WI38 (cell line): ENCODE measurements around the gene FAM185A.
"Not testable (repeated sequence)": the region's sequence is repeated elsewhere in the genome, so short reads cannot be mapped to it uniquely, and the experiment has no call there.

Source experiments
- H3K4me3 ChIP-seq: 2 replicates; pipeline ENCODE4 v1.5.1; 2011; ENCODE audit warnings: low read depth, mild to moderate bottlenecking, control low read depth, low read length
- TF ChIP-seq, protein P1 (sequence below): IDR thresholded peaks from 2 replicates; pipeline ENCODE4 v1.5.1; 2012; ENCODE audit warnings: low read depth, mild to moderate bottlenecking, control low read depth, low read length

FAM185A gene

DNA sequence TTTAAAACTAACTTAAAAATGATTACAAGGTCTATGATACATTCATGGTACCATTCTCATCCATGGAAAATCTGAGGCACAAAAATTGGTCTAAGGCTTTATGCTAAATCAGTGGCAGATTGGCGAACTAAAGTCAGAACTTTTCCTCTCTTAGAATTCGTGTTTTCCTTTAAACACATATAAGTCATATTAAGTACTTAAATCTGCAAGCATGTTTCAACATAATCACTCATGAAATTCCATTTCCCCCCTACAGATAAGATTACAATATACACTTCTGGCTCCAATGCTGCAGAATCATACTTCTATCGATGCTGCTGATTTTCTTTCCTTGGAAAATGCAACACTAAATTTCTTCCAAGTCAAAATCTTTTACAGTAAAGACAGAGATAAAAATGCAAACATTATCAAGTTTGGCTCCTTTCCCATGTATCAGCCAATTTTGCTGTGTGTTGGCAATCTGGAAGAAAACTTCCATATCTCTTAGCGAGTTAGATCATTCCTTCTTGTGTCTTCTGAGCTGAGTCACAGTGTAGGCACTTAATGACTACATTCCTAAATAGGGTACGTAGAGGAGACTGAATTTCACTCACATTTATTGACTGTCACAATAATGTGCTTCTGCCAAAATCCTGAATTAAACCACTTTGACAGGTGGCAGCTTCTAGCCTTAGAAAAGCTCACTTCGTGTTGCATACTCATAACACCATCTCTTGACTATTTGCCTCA, 87.6 kb downstream of the FAM185A start:
- no peak overlapping the region for H3K4me3 ChIP-seq
- TF ChIP-seq, protein P1, sequence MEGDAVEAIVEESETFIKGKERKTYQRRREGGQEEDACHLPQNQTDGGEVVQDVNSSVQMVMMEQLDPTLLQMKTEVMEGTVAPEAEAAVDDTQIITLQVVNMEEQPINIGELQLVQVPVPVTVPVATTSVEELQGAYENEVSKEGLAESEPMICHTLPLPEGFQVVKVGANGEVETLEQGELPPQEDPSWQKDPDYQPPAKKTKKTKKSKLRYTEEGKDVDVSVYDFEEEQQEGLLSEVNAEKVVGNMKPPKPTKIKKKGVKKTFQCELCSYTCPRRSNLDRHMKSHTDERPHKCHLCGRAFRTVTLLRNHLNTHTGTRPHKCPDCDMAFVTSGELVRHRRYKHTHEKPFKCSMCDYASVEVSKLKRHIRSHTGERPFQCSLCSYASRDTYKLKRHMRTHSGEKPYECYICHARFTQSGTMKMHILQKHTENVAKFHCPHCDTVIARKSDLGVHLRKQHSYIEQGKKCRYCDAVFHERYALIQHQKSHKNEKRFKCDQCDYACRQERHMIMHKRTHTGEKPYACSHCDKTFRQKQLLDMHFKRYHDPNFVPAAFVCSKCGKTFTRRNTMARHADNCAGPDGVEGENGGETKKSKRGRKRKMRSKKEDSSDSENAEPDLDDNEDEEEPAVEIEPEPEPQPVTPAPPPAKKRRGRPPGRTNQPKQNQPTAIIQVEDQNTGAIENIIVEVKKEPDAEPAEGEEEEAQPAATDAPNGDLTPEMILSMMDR, result no peak

DNA sequence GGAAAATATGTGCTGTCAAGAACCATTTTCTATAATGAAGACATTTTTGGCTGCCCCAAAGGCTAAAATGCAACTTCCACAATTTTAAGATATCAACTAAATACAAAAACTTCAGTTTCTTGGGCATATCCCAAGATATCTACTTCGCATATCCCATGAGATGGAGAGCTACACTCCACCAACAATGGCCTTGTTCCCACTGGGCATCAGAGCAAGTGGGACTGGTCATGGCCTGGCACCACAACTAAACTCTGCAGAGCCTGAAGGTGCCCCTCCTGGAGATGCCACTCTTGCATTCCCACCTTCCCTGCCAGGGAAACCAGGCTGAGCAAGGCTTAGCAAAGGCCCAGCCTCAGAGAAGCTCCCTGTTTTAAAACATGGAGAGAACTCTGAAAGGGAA, 88.2 kb downstream of the FAM185A start:
- no peak overlapping the region for H3K4me3 ChIP-seq
- TF ChIP-seq, protein P1, result no peak

GRCh38 chr7:102837802-102838201, 89.0 kb downstream of the FAM185A start:
- H3K4me3 ChIP-seq, result no peak overlapping the region
- TF ChIP-seq, protein P1, result no peak

DNA sequence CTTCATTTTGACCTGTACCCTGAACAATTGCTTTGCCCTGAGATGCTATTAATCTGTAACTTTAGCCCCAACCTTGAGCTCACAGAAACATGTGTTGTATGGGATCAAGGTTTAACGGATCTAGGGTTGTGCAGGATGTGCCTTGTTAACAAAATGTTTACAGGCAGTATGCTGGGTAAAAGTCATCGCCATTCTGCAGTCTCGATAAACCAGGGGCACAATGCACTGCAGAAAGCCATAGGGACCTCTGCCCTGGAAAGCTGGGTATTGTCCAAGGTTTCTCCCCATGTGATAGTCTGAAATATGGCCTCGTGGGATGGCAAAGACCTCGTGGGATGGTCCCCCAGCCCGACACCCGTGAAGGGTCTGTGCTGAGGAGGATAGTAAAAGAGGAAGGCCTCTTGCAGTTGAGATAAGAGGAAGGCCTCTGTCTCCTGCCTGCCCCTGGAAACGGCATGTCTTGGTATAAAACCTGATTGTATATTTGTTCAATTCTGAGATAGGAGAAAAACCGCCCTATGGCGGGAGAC, 89.8 kb downstream of the FAM185A start:
- H3K4me3 ChIP-seq, result not testable (repeated sequence)

DNA sequence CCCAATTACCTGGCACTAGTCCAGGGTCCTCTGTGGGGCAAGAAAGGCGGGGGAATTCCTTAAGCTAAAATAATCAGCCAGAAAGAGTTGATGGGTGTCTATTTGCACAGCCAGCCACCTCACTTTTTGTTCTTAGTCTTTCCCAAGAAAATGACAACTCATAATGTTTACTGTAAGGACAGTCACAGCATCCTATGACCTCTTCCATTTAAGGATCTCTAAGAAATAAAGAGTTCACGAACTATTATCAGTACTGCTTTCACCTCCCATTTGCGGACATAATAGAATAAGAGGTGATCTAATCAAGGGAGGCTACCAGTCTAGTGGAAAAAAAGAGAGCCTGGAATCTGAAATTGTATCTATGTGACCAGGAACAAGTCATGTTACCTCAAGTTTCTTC, 91.6 kb downstream of the FAM185A start:
- H3K4me3 ChIP-seq, result no peak overlapping the region
- TF ChIP-seq, protein P1, result no peak

GRCh38 chr7:102841290-102841689, 92.5 kb downstream of the FAM185A start:
- TF ChIP-seq, protein P1, result no peak
- H3K4me3 ChIP-seq, result no peak overlapping the region

DNA sequence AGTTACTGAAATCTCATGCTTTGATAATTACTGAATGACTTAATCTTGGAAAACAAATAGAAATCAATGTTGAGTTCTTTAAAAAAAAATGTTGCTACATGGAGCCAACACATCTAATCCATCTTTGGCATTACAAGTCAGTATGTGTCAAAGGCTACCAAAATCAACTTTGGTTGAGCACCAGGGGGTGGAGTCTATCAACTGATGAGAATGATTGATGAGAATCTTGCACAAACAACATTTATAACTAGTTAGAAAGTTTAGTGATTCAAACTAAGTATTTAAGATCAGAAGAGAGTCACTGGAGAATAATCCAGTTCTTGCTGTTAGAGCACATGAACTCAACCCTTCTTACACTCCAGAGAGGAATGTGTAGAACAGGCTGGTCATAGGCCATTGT, 93.5 kb downstream of the FAM185A start:
- no peak overlapping the region for H3K4me3 ChIP-seq
- TF ChIP-seq, protein P1, result no peak

DNA sequence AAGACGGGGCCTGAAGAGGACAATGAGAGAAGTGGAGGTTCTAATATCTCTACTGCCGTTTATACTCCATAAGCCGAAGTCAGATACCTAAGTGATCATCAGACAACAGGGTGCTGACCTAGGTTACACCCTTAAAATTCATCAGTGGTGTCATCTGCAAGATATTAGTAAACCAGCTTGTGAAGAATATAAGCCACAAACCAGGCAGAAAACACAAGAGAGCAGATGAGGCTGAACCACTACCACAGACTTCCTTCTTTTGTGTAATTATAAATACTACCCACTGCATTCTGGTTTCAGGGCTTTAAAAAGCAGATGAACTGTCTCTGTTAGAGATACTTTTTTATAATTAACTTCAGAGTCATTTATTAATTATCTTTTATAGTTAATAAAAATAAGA, 95.1 kb downstream of the FAM185A start:
- TF ChIP-seq, protein P1, result no peak

More for the DNA sequence above, 95.1 kb downstream of the FAM185A start:
- H3K4me3 ChIP-seq, result no peak overlapping the region
